Measurements from ENCODE around the gene DAB2IP.

DAB2IP gene

DNA sequence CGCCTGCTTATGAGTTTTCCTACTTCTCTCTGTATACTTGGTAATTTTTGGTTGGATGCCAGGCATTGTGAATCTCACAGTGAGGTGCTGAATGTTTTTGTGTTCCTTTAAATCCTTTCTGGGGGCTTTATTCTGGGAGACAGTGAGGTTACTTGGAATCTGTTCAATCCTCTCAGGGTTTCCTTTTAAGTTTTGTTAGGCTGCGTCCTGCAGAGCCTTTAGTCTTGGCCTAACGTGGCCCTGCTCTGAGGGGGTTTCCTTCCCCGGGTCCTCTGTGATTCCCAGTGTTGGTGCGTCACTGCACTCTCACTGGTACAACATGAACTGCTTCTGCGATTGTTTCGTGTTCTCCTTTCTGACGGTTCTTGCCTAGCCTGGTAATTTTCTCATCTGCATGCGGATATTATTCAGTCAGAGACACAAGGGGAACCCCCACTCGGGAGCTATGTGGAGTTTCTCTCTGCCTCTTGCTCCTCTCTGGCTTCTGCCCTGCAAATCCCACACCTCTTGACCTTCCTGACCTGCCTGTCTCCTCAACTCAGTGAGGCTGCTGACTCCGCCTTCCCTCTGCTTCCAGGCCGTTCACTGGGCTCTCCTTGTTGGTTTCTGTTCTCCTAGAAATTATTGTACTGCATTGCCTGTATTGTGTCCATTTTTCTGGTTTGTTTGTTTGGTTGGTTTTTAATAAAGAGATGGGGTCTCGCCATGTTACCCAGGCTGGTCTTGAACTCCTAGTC is 128.1 kb downstream of the DAB2IP start:
- Histone ChIP-seq H3K9me2 (replicated peaks; ENCODE audit: low read depth, low read length) (no peaks in the 10 kb centered on the region), H3K4me3 (ENCODE audit: low read length, poor library complexity, severe bottlenecking) (no peak overlapping the region), H3K36me3 (ENCODE audit: insufficient read depth, low read length) (peaks cover 54% of the 10 kb centered on the region; the same call in 1 of the 2 replicates), H2AFZ (ENCODE audit: low read length) (no peak overlapping the region), H4K20me1 (ENCODE audit: insufficient read depth, low read length, poor library complexity, severe bottlenecking) (no peaks in the 10 kb centered on the region), H3K9ac (ENCODE audit: low read depth, low read length, poor library complexity, severe bottlenecking) (no peak overlapping the region), H3K4me2 (ENCODE audit: low read depth, low read length, poor library complexity, severe bottlenecking) (no peak overlapping the region), H3K4me1 (ENCODE audit: insufficient read depth, low read length, poor library complexity, severe bottlenecking) (peaks cover 17% of the 10 kb centered on the region), H3K27me3 (ENCODE audit: insufficient read depth, low read length, poor library complexity, severe bottlenecking) (no peaks in the 10 kb centered on the region), H3K79me2 (ENCODE audit: insufficient read depth, low read length) (no peaks in the 10 kb centered on the region), H3K9me3 (ENCODE audit: insufficient read depth, low read depth, low read length) (no peaks in the 10 kb centered on the region), H3F3A (ENCODE audit: low read depth) (no peaks in the 10 kb centered on the region)
- no peak for TF ChIP-seq CTCF (conservative IDR thresholded peaks at IDR 0.05; ENCODE audit: low read length)
- no peak for TF ChIP-seq EZH2phosphoT487 (IDR thresholded peaks at IDR 0.05; ENCODE audit: borderline replicate concordance)

- no peaks in the 10 kb centered on the region for H4K20me1 ChIP-seq (ENCODE audit: insufficient read depth, low read length, poor library complexity, severe bottlenecking)
- H3K36me3 ChIP-seq (ENCODE audit: insufficient read depth, low read length), result peaks cover 46% of the 10 kb centered on the region; the same call in 1 of the 2 replicates
- H3K9me2 ChIP-seq (replicated peaks; ENCODE audit: low read depth, low read length), result no peaks in the 10 kb centered on the region
- TF ChIP-seq CTCF (conservative IDR thresholded peaks at IDR 0.05; ENCODE audit: low read length) (no peak), EZH2phosphoT487 (IDR thresholded peaks at IDR 0.05; ENCODE audit: borderline replicate concordance) (no peak)
- H2AFZ ChIP-seq (ENCODE audit: low read length), result no peak overlapping the region
- H3K9me3 ChIP-seq (ENCODE audit: insufficient read depth, low read depth, low read length), result no peaks in the 10 kb centered on the region
- no peaks in the 10 kb centered on the region for H3K79me2 ChIP-seq (ENCODE audit: insufficient read depth, low read length)
- no peak overlapping the region for H3K4me2 ChIP-seq (ENCODE audit: low read depth, low read length, poor library complexity, severe bottlenecking)
- no peak overlapping the region for H3K4me3 ChIP-seq (ENCODE audit: low read length, poor library complexity, severe bottlenecking)
- H3K4me1 ChIP-seq (ENCODE audit: insufficient read depth, low read length, poor library complexity, severe bottlenecking), result peaks cover 24% of the 10 kb centered on the region
- H3K9ac ChIP-seq (ENCODE audit: low read depth, low read length, poor library complexity, severe bottlenecking), result no peak overlapping the region
- no peaks in the 10 kb centered on the region for H3K27me3 ChIP-seq (ENCODE audit: insufficient read depth, low read length, poor library complexity, severe bottlenecking)
- no peaks in the 10 kb centered on the region for H3F3A ChIP-seq (ENCODE audit: low read depth)
Measured at GRCh38 chr9:121780177-121781040, 129.0 kb downstream of the DAB2IP start.

DNA sequence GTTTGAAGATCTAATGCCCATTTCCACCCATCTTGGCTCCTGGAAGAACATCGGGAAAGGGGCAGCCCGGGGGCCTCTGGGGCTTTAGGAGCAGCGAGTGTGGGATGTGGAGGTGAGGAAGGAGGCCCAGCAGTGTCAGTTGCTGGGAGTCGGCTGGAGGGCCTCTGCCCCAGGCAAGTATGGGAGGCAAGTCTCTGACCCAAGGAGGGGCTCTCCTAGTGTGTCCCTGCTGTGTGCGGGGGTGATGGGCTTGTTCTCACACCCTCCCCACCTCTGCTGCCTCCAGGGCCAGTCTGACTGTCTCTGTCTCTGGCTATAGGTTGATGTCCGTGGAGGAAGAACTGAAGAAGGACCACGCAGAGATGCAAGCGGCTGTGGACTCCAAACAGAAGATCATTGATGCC is 129.7 kb downstream of the DAB2IP start:
- no peak overlapping the region for H3K4me2 ChIP-seq (ENCODE audit: low read depth, low read length, poor library complexity, severe bottlenecking)
- H3K27me3 ChIP-seq (ENCODE audit: insufficient read depth, low read length, poor library complexity, severe bottlenecking), result no peaks in the 10 kb centered on the region
- no peaks in the 10 kb centered on the region for H3K9me2 ChIP-seq (replicated peaks; ENCODE audit: low read depth, low read length)
- no peaks in the 10 kb centered on the region for H3F3A ChIP-seq (ENCODE audit: low read depth)
- no peak overlapping the region for H3K4me3 ChIP-seq (ENCODE audit: low read length, poor library complexity, severe bottlenecking)
- H4K20me1 ChIP-seq (ENCODE audit: insufficient read depth, low read length, poor library complexity, severe bottlenecking), result no peaks in the 10 kb centered on the region
- TF ChIP-seq CTCF (conservative IDR thresholded peaks at IDR 0.05; ENCODE audit: low read length) (no peak), EZH2phosphoT487 (IDR thresholded peaks at IDR 0.05; ENCODE audit: borderline replicate concordance) (no peak)
- H3K9me3 ChIP-seq (ENCODE audit: insufficient read depth, low read depth, low read length), result no peaks in the 10 kb centered on the region
- peaks cover 42% of the 10 kb centered on the region; the same call in 1 of the 2 replicates for H3K36me3 ChIP-seq (ENCODE audit: insufficient read depth, low read length)
- peaks cover 24% of the 10 kb centered on the region for H3K4me1 ChIP-seq (ENCODE audit: insufficient read depth, low read length, poor library complexity, severe bottlenecking)
- no peaks in the 10 kb centered on the region for H3K79me2 ChIP-seq (ENCODE audit: insufficient read depth, low read length)
- no peak overlapping the region for H3K9ac ChIP-seq (ENCODE audit: low read depth, low read length, poor library complexity, severe bottlenecking)
- no peak overlapping the region for H2AFZ ChIP-seq (ENCODE audit: low read length)
